SU-DHL-6 (cell line): Measurements from ENCODE around the gene ELL2.

Experiments used
- H2AFZ ChIP-seq: fragments of 200-600 bp; sonication (generic); 2 replicates; pipeline ENCODE4 v1.6.1; 2014; ENCODE audit warnings: low read depth, mild to moderate bottlenecking, moderate library complexity, mixed read lengths, antibody characterized with exemption, low read length; ENCODE audit not compliant: severe bottlenecking
- H3F3A ChIP-seq: fragments of 200-600 bp; shearing (Covaris generic); 2 replicates; pipeline ENCODE4 v1.6.0; 2016; ENCODE audit warnings: antibody characterized with exemption, mild to moderate bottlenecking; ENCODE audit not compliant: insufficient read depth
- H3K27ac ChIP-seq: fragments of 200-600 bp; sonication (generic); 2 replicates; pipeline ENCODE4 v1.5.1; 2016; ENCODE audit warnings: low read depth, mild to moderate bottlenecking, low read length, moderate library complexity, mixed read lengths
- H3K27me3 ChIP-seq: fragments of 200-600 bp; sonication (generic), shearing (Covaris generic); 2 replicates; pipeline ENCODE4 v1.6.0; 2014; ENCODE audit warnings: mild to moderate bottlenecking, low read length
- H3K36me3 ChIP-seq: fragments of 200-600 bp; sonication (generic); 2 replicates; pipeline ENCODE4 v1.6.1; 2014; ENCODE audit warnings: mild to moderate bottlenecking, low read length, mixed read lengths
- H3K4me2 ChIP-seq: fragments of 300-600, 200-600 bp; shearing (Covaris generic), sonication (generic); 2 replicates; pipeline ENCODE4 v1.6.0; 2014; ENCODE audit warnings: low read length, low read depth, mild to moderate bottlenecking; ENCODE audit not compliant: poor library complexity, severe bottlenecking
- H3K4me3 ChIP-seq: fragments of 200-600 bp; sonication (generic); 2 replicates; pipeline ENCODE4 v1.5.1; 2014; ENCODE audit warnings: antibody characterized with exemption, low read length, mild to moderate bottlenecking, mixed read lengths; ENCODE audit not compliant: insufficient read depth, poor library complexity, severe bottlenecking
- H3K79me2 ChIP-seq: fragments of 200-600 bp; sonication (generic); 2 replicates; pipeline ENCODE4 v1.6.1; 2014; ENCODE audit warnings: mild to moderate bottlenecking, low read length, moderate library complexity; ENCODE audit not compliant: insufficient read depth
- H3K9ac ChIP-seq: fragments of 200-600 bp; sonication (generic); 2 replicates; pipeline ENCODE4 v1.7.0; 2014; ENCODE audit warnings: mild to moderate bottlenecking, low read length
- H3K9me2 ChIP-seq: fragments of 200-600 bp; sonication (generic); replicated peaks from 2 replicates; pipeline ENCODE4 v1.6.1; 2014; ENCODE audit warnings: low read length; ENCODE audit not compliant: insufficient read depth
- H3K9me3 ChIP-seq: fragments of 200-600 bp; sonication (generic); 2 replicates; pipeline ENCODE4 v1.6.1; 2014; ENCODE audit warnings: low read length, mixed read lengths; ENCODE audit not compliant: insufficient read depth
- H4K20me1 ChIP-seq: fragments of 200-600 bp; sonication (generic); 2 replicates; pipeline ENCODE4 v1.6.1; 2014; ENCODE audit warnings: low read depth, mild to moderate bottlenecking, antibody characterized with exemption, low read length, moderate library complexity, mixed read lengths
- EZH2phosphoT487 ChIP-seq: fragments of 200-600 bp; sonication (generic), shearing (Covaris generic); conservative IDR thresholded peaks from 2 replicates; pipeline ENCODE4 v1.6.1; 2018; ENCODE audit warnings: mild to moderate bottlenecking, antibody characterized with exemption, low read length, moderate library complexity, mixed read lengths
- TF ChIP-seq, protein P1 (sequence below): fragments of 200-600 bp; sonication (generic); IDR thresholded peaks from one replicate; pipeline ENCODE4 v1.5.1; 2017; ENCODE audit warnings: antibody characterized with exemption, mild to moderate bottlenecking, low read length, moderate library complexity; ENCODE audit not compliant: insufficient read depth, poor library complexity, severe bottlenecking

The ELL2 gene

DNA sequence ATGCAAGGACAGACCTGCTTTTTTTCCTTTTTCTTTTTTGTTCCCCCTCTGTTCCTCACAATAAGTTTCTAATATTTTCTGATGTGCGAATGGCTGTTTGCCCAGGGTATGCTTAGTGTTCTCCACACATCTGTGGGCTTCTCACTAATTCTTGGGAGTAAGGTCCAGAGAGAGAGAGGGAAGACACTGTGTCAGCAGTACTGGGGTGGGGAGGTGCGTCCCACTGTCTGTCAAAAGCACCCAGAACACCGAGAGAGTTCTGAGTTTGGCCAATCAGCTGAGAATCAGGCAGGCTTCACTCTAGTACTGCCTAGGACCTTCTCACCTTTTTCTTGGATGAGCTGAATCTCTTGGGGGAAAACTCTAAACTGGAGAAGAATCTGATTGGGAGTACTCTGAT lies 61.8 kb downstream of the ELL2 start:
- H3K9me2 ChIP-seq: no peaks in the 10 kb centered on the region
- no peaks in the 10 kb centered on the region for H3K9me3 ChIP-seq
- H3K27me3 ChIP-seq: no peaks in the 10 kb centered on the region
- no peak for TF ChIP-seq EZH2phosphoT487
- TF ChIP-seq, protein P1, sequence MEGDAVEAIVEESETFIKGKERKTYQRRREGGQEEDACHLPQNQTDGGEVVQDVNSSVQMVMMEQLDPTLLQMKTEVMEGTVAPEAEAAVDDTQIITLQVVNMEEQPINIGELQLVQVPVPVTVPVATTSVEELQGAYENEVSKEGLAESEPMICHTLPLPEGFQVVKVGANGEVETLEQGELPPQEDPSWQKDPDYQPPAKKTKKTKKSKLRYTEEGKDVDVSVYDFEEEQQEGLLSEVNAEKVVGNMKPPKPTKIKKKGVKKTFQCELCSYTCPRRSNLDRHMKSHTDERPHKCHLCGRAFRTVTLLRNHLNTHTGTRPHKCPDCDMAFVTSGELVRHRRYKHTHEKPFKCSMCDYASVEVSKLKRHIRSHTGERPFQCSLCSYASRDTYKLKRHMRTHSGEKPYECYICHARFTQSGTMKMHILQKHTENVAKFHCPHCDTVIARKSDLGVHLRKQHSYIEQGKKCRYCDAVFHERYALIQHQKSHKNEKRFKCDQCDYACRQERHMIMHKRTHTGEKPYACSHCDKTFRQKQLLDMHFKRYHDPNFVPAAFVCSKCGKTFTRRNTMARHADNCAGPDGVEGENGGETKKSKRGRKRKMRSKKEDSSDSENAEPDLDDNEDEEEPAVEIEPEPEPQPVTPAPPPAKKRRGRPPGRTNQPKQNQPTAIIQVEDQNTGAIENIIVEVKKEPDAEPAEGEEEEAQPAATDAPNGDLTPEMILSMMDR: no peak
- H3F3A ChIP-seq: no peaks in the 10 kb centered on the region
- H3K79me2 ChIP-seq: no peaks in the 10 kb centered on the region
- H3K27ac ChIP-seq: no peak overlapping the region
- H3K36me3 ChIP-seq: no peaks in the 10 kb centered on the region
- no peak overlapping the region for H3K9ac ChIP-seq
- no peak overlapping the region for H3K4me2 ChIP-seq
- no peaks in the 10 kb centered on the region for H4K20me1 ChIP-seq
- H3K4me3 ChIP-seq: no peak overlapping the region
- no peak overlapping the region for H2AFZ ChIP-seq

DNA sequence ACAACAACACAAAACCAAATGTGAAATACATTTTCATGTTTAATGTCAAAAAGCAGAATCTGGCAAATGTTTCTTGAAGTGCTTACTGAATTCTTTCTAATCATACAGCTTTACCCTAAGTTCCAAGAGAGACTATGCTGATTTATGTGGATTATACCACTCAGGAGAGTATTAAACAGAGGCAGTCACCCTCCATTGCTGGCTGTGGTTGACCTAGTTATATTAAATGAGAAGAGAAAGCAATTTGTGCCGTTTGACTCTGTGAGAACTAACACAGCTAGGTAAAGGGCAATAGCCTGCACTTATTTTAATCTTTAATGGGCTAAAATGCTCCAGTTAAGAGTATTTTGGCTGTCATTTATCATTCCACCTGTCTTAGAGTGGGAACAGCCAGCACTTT lies 62.6 kb downstream of the ELL2 start:
- H3K9ac ChIP-seq: no peak overlapping the region
- no peaks in the 10 kb centered on the region for H3F3A ChIP-seq
- no peaks in the 10 kb centered on the region for H3K27me3 ChIP-seq
- TF ChIP-seq EZH2phosphoT487: no peak
- TF ChIP-seq, protein P1: no peak
- H3K27ac ChIP-seq: no peak overlapping the region
- no peaks in the 10 kb centered on the region for H3K36me3 ChIP-seq
- no peaks in the 10 kb centered on the region for H4K20me1 ChIP-seq
- H3K4me2 ChIP-seq: no peak overlapping the region
- H3K9me2 ChIP-seq: no peaks in the 10 kb centered on the region
- no peak overlapping the region for H3K4me3 ChIP-seq
- H3K79me2 ChIP-seq: no peaks in the 10 kb centered on the region
- H2AFZ ChIP-seq: no peak overlapping the region
- no peaks in the 10 kb centered on the region for H3K9me3 ChIP-seq

DNA sequence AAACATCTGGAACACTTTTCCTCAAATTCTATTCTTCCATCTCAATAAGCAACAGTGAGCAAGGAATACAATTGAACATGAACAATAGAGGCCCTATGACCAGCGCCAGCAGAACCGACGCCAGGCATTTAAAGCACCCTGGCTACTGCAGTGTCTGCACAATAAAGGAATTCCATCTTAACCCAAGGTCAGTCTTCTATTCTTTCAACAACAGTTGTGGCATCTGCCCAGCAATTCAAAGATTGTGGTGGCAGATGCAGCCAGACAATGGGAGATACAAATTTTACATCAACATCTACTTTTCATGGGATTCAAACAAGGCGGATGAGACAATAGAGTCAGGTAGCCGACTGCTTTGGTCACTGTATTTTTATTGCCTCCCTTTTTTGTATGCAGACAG lies 65.9 kb downstream of the ELL2 start:
- no peak overlapping the region for H3K27ac ChIP-seq
- no peak overlapping the region for H3K9ac ChIP-seq
- H3K4me3 ChIP-seq: no peak overlapping the region
- H3K9me3 ChIP-seq: no peaks in the 10 kb centered on the region
- TF ChIP-seq EZH2phosphoT487: no peak
- TF ChIP-seq, protein P1: no peak
- no peak overlapping the region for H2AFZ ChIP-seq
- no peaks in the 10 kb centered on the region for H3F3A ChIP-seq
- H3K4me2 ChIP-seq: no peak overlapping the region
- H3K9me2 ChIP-seq: no peaks in the 10 kb centered on the region
- no peaks in the 10 kb centered on the region for H3K27me3 ChIP-seq
- H3K36me3 ChIP-seq: no peaks in the 10 kb centered on the region
- H3K79me2 ChIP-seq: no peaks in the 10 kb centered on the region
- no peaks in the 10 kb centered on the region for H4K20me1 ChIP-seq
